Prostate gland (tissue), 2 donors: ENCODE results near the gene TBCE.
"Not testable (repeated sequence)": the region's sequence is repeated elsewhere in the genome, so short reads cannot be mapped to it uniquely, and the experiment has no call there.

ENCODE experiments used
- CTCF ChIP-seq, 4 experiments: fragments of 200-600 bp in 2 of 4; fragments of 450-650 bp in 2 of 4; sonication (generic) in 2 of 4; IDR thresholded peaks; 1 replicate in 3 of 4; 2 replicates in 1 of 4; pipeline ENCODE4 v1.5.1; 2016 to 2019; ENCODE audit warnings: antibody characterized with exemption in 4 of 4, mild to moderate bottlenecking in 2 of 4, moderate library complexity in 2 of 4
- POLR2A ChIP-seq: fragments of 450-650 bp; IDR thresholded peaks from one replicate; pipeline ENCODE4 v1.6.1; 2016; ENCODE audit warnings: antibody characterized with exemption, mild to moderate bottlenecking
- POLR2AphosphoS5 ChIP-seq: sonication (generic); formaldehyde crosslinking; IDR thresholded peaks from one replicate; pipeline ENCODE4 v1.6.1; 2017; ENCODE audit warnings: antibody characterized with exemption

GRCh38 chr1:235469897-235470296, 102.7 kb downstream of the TBCE start:
- TF ChIP-seq POLR2AphosphoS5; CTCF (IDR thresholded peaks at IDR 0.05); POLR2A: not testable (repeated sequence)
